GM12878 (cell line): Measurements from ENCODE around the gene GIT1. TPM values are rescaled to one million over a fixed set of nuclear protein-coding genes. Genes with fewer than 3 reads are reported as not detected.

Experiments
- ATAC-seq: fragments of 200-7000 bp; cut with Tn5 transposase; 3 replicates; pipeline ENCODE4 v1.9.1; 2020; ENCODE audit warnings: mild to moderate bottlenecking, moderate library complexity
- BruUV-seq: library from RNA; stranded (reverse); fragments of 400-500 nt; replicated peaks from 2 replicates; lab custom pipeline; 2021; lab: Mats Ljungman, UMichigan
- CTCF ChIA-PET: fragments of 300-600 bp; sonication (Branson Sonifier 250); formaldehyde crosslinking; extraction: SDS; loops from one replicate; lab custom pipeline; 2021; ENCODE audit warnings: inconsistent platforms; lab: Yijun Ruan, JAX
- POLR2A ChIA-PET: fragments of 350-600 bp; formaldehyde crosslinking; extraction: SDS; loops from one replicate; lab custom pipeline; 2021; ENCODE audit warnings: inconsistent platforms; lab: Charles Lee
- RAD21 ChIA-PET: fragments of 300-600 bp; sonication (Branson Sonifier 250); formaldehyde crosslinking; loops from one replicate; lab custom pipeline; 2023; ENCODE audit warnings: antibody characterized with exemption; ENCODE audit not compliant: unreplicated experiment; lab: Charles Lee
- SMC1A ChIA-PET: fragments of 300-600 bp; sonication (Branson Sonifier 250); formaldehyde crosslinking; loops from one replicate; lab custom pipeline; 2023; ENCODE audit not compliant: unreplicated experiment, uncharacterized antibody; lab: Charles Lee
- DNase-seq: peaks from one replicate; pipeline ENCODE4 v3.0.0-alpha.2; 2011; ENCODE audit warnings: low read depth, low spot score
- FAIRE-seq: peaks from 3 replicates; lab custom pipeline; 2011; peaks lifted over from hg19 to GRCh38; lab: Jason Lieb, UNC
- H2AFZ ChIP-seq: 2 replicates; pipeline ENCODE4 v1.6.0; 2011; ENCODE audit warnings: low read depth, low read length, control low read depth; ENCODE audit not compliant: control insufficient read depth
- H3K27ac ChIP-seq: 2 replicates; pipeline ENCODE4 v1.5.1; 2011; ENCODE audit warnings: control low read depth; ENCODE audit not compliant: control insufficient read depth, insufficient read depth
- H3K27me3 ChIP-seq, 2 experiments: replicated peaks in 1 of 2; 2 replicates each; pipeline versions ENCODE4 v1.6.0 to v1.6.1; 2011; ENCODE audit warnings: low read length in 1 of 2; ENCODE audit not compliant: control insufficient read depth in 2 of 2, insufficient read depth in 2 of 2
- H3K36me3 ChIP-seq, 2 experiments: 2 replicates each; pipeline ENCODE4 v1.5.1; 2011; ENCODE audit warnings: low read length in 1 of 2; ENCODE audit not compliant: control insufficient read depth in 2 of 2, insufficient read depth in 2 of 2
- H3K4me1 ChIP-seq: 2 replicates; pipeline ENCODE4 v1.6.1; 2011; ENCODE audit warnings: mild to moderate bottlenecking, low read length, moderate library complexity, mixed read lengths; ENCODE audit not compliant: control insufficient read depth, insufficient read depth
- H3K4me2 ChIP-seq: 2 replicates; pipeline ENCODE4 v1.6.0; 2011; ENCODE audit warnings: control low read depth; ENCODE audit not compliant: control insufficient read depth, insufficient read depth
- H3K4me3 ChIP-seq: fragments of 200-600 bp; sonication (generic); 2 replicates; pipeline ENCODE4 v1.5.1; 2016
- H3K79me2 ChIP-seq: 2 replicates; pipeline ENCODE4 v1.6.0; 2011; ENCODE audit warnings: low read length; ENCODE audit not compliant: control insufficient read depth, insufficient read depth
- H3K9ac ChIP-seq: 2 replicates; pipeline ENCODE4 v1.8.0; 2011; ENCODE audit warnings: low read length, control low read depth, mixed read lengths; ENCODE audit not compliant: control insufficient read depth, insufficient read depth
- H3K9me3 ChIP-seq: replicated peaks from 3 replicates; pipeline ENCODE4 v1.5.1; 2011; ENCODE audit warnings: mild to moderate bottlenecking, low read length; ENCODE audit not compliant: control insufficient read depth, insufficient read depth
- H4K20me1 ChIP-seq: 2 replicates; pipeline ENCODE4 v1.6.0; 2011; ENCODE audit not compliant: control insufficient read depth, insufficient read depth
- BCL11A ChIP-seq: IDR thresholded peaks from 2 replicates; pipeline ENCODE4 v1.6.1; 2011; ENCODE audit warnings: low read depth, low read length
- BCLAF1 ChIP-seq: fragments of 450-650 bp; IDR thresholded peaks from 2 replicates; pipeline ENCODE4 v1.6.1; 2017; ENCODE audit warnings: antibody characterized with exemption, mild to moderate bottlenecking, moderate library complexity
- CUX1 ChIP-seq: IDR thresholded peaks from 2 replicates; pipeline ENCODE4 v1.6.1; 2012; ENCODE audit warnings: improper control_type of control experiment, low read depth, low read length; ENCODE audit not compliant: insufficient replicate concordance
- EGR1 ChIP-seq, 2 experiments: IDR thresholded peaks; 1 replicate in 1 of 2; 2 replicates in 1 of 2; pipeline ENCODE4 v1.6.1; 2011 to 2012; ENCODE audit warnings: low read depth in 2 of 2, low read length in 2 of 2, borderline replicate concordance in 1 of 2, mild to moderate bottlenecking in 1 of 2, moderate library complexity in 1 of 2
- POU2F2 ChIP-seq: IDR thresholded peaks from 3 replicates; pipeline ENCODE4 v1.6.1; 2011; ENCODE audit warnings: low read depth, mild to moderate bottlenecking, low read length, borderline replicate concordance
- RELB ChIP-seq: fragments of 450-650 bp; IDR thresholded peaks from 2 replicates; pipeline ENCODE4 v1.6.1; 2017; ENCODE audit warnings: low read depth, mild to moderate bottlenecking, moderate library complexity
- TAF1 ChIP-seq: IDR thresholded peaks from 2 replicates; pipeline ENCODE4 v1.6.1; 2011; ENCODE audit warnings: mild to moderate bottlenecking, low read depth, low read length, borderline replicate concordance
- ZNF24 ChIP-seq: fragments of 450-650 bp; IDR thresholded peaks from 2 replicates; pipeline ENCODE4 v1.6.1; 2017; ENCODE audit warnings: antibody characterized with exemption, mild to moderate bottlenecking
- ZNF274 ChIP-seq: IDR thresholded peaks from one replicate; pipeline ENCODE4 v1.8.0; 2011; ENCODE audit not compliant: insufficient read length, insufficient read depth
- ZSCAN29 ChIP-seq: fragments of 450-650 bp; IDR thresholded peaks from 2 replicates; pipeline ENCODE4 v1.6.1; 2017; ENCODE audit warnings: mild to moderate bottlenecking, moderate library complexity
- WGBS: methylation state at CpG from one replicate; pipeline ENCODE4 v1.1.6; 2016; ENCODE audit warnings: low lambda C conversion rate; ENCODE audit not compliant: insufficient replicate concordance, insufficient coverage; ENCODE audit errors: missing lambda C conversion rate; 5-methylcytosine and 5-hydroxymethylcytosine counted together
- in situ Hi-C: fragments of 300-500 bp; cut with MboI; formaldehyde crosslinking; loops from 9 replicates; pipeline ENCODE4 v1.14.3; 2018; ENCODE audit warnings: mixed read lengths
- intact Hi-C: fragments of 100-400 bp; cut with micrococcal nuclease; formaldehyde crosslinking; loops from one replicate; pipeline ENCODE4 v1.14.2; 2022; ENCODE audit not compliant: unreplicated experiment
- polyA plus RNA-seq, 11 experiments: library from polyadenylated mRNA; depleted of rRNA in 4 of 11; unstranded in 6 of 11; stranded (reverse) in 5 of 11; fragments of >200 nt; fragmentation: Nextera tagmentation in 4 of 11; fragmentation: Illumina TruSeq in 1 of 11; extraction: Ambion mirVana in 4 of 11; extraction: Trizol in 1 of 11; gene quantifications; 1 replicate in 1 of 11; 2 replicates in 10 of 11; pipeline versions ENCODE4 v1.2.1 to v1.2.3, GENCODE V29; 2011 to 2016; ENCODE audit warnings: inconsistent platforms in 2 of 11, missing spikeins in 2 of 11, low read depth in 1 of 11
- total RNA-seq, 4 experiments: library from RNA; depleted of rRNA in 3 of 4; stranded (reverse); fragments of >200 nt in 3 of 4; fragmentation: Illumina TruSeq in 1 of 4; extraction: Trizol in 1 of 4; gene quantifications; 2 replicates each; pipeline versions ENCODE4 v1.2.1 to v1.2.3, GENCODE V29; 2013 to 2021

Gene GIT1
- total and polyA plus RNA-seq, 10 of the 15 experiments (the other 5 are each of a cell fraction or from before 2014, with no cell fraction given) = 0.24 to 45.3 (median 20.9) TPM

GRCh38 chr17:29582254-29582765 is 7.1 kb downstream of the GIT1 start:
- POLR2A ChIA-PET = interaction anchor here (1.0 kb wide), 1 partner anchor 9 kb away, joined by 3 read pairs; no protein-coding TSS in a partner anchor
- BruUV-seq = no TSS peak
- no peak for TF ChIP-seq EGR1 (IDR thresholded peaks at IDR 0.05; ENCODE audit: borderline replicate concordance in 1 of 2, low read depth in 2 of 2, low read length in 2 of 2)
- no peak for TF ChIP-seq BCL11A
- no peak for TF ChIP-seq TAF1
- TF ChIP-seq ZNF24 = no peak
- TF ChIP-seq BCLAF1 = no peak
- no peak for TF ChIP-seq ZNF274
- no peak for TF ChIP-seq RELB
- no peak for TF ChIP-seq ZSCAN29
- TF ChIP-seq CUX1 = no peak
- TF ChIP-seq POU2F2 = no peak

More at GRCh38 chr17:29582254-29582765, 7.1 kb downstream of the GIT1 start:
- H3K4me1 ChIP-seq = peaks cover 21% of the 10 kb centered on the region
- ChIA-PET SMC1A (interaction anchor here (2.2 kb wide), 1 partner anchor 35 kb away, joined by 8 read pairs; no protein-coding TSS in a partner anchor), RAD21 (interaction anchor here (1.4 to 4.1 kb wide), 5 partner anchors 8 to 350 kb away, joined by 3 to 25 read pairs (median 6); partner anchors contain the start of gene ANKRD13B), CTCF (interaction anchor here (1.2 to 6.1 kb wide), 5 partner anchors 9 to 197 kb away, joined by 3 to 72 read pairs (median 28); partner anchors contain the start of gene ANKRD13B)
- no peaks in the 10 kb centered on the region for H3K27me3 ChIP-seq
- H3K9ac ChIP-seq = no peak overlapping the region
- H4K20me1 ChIP-seq = no peaks in the 10 kb centered on the region
- ATAC-seq (no peak), DNase-seq (no peak), FAIRE-seq (no peak)
- peaks cover 8 to 13% of the 10 kb centered on the region in 2 experiments; a peak in 3 of 4 replicates for H3K36me3 ChIP-seq
- H3K9me3 ChIP-seq = no peaks in the 10 kb centered on the region
- H2AFZ ChIP-seq = no peak overlapping the region
- H3K4me3 ChIP-seq = no peak overlapping the region
- in situ Hi-C loops = no loop called here
- WGBS = 99% methylated on average over 10 of the region's 10 CpGs
- no peak overlapping the region for H3K27ac ChIP-seq
- H3K79me2 ChIP-seq = peaks cover 13% of the 10 kb centered on the region
- intact Hi-C loops = loop anchor here (5.0 kb wide), 1 partner anchor 440 kb away; no protein-coding TSS in a partner anchor
- no peak overlapping the region for H3K4me2 ChIP-seq
